Tongue (tissue), 2 donors: ENCODE data around the gene SPTBN4. TPM values are rescaled to one million over a fixed set of nuclear protein-coding genes. Genes with fewer than 3 reads are reported as not detected.
"Not testable (repeated sequence)": the region's sequence is repeated elsewhere in the genome, so short reads cannot be mapped to it uniquely, and the experiment has no call there.

Experiments
- DNase-seq: peaks from one replicate; pipeline ENCODE4 v3.0.0-alpha.2; 2015
- total RNA-seq: library from RNA; depleted of rRNA; stranded (reverse); fragments of >200 nt; gene quantifications from one replicate; pipeline ENCODE4 v1.2.3, GENCODE V29; 2014

SPTBN4 gene
- total RNA-seq, 1 donor from 2014 or later, result 0.92 TPM

DNA sequence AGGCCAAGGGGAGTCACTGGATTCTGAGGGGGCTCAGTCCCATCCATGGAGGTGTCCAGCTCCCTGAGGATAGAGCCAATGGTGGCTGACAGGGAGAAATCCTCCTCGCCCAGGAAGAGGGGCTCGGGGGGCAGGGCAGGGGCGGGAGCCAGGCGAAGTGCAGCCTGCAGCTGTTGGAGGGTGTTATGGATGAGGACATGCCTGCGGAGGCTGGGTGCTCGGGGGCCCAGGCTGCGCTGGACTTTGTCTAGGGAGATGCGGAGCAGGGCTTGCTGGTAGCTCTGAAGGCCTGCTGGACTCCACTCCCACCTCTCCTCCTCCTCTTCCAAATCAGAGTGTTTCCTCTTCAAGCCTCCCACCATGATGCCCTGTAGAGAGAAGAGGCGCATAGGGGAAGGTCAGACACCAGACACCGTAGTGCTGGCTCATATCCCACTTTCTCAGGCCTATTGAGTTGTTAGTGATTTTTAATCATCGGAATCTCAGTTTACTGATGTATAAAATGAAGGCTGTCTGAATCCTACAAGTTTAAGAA is 25.0 kb upstream of the SPTBN4 start:
- DNase-seq, result no peak

DNA sequence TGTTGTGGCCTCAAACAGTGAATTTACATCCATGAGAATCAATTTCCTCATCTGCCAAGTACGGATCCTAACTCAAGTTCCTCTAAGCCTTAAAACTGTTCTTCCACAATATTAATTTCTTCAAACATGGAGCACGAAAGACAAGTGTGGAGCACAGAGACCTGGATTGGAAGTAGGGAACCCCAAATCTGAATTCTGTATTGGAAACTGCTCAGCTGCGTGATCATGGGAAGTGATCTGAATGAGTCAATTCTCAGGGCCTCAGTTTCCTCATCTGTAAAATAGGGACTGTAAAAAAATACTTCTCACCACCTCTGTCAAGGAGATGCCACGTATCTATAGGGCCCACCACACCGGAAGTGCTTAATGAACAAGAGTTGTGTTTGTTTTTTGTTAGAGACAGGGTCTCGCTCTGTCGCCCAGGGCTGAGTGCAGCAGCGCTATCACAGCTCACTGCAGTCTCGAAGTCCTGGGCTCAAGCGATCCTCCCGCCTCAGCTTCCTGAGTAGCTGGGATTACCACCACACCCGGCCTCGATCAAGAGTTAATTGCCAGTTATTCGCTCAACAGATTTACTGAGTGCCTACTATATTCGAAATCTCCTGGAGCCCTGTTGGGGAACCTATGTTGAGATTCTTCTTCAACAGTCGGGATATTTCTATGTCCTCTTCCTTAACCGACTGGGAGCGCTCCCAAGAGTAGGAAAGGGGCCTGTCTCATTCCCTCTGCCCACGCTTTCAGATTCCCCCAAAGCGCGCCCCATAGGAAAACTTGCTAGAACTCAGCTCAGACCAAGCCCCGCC is 24.3 kb upstream of the SPTBN4 start:
- DNase-seq, result no peak

DNA sequence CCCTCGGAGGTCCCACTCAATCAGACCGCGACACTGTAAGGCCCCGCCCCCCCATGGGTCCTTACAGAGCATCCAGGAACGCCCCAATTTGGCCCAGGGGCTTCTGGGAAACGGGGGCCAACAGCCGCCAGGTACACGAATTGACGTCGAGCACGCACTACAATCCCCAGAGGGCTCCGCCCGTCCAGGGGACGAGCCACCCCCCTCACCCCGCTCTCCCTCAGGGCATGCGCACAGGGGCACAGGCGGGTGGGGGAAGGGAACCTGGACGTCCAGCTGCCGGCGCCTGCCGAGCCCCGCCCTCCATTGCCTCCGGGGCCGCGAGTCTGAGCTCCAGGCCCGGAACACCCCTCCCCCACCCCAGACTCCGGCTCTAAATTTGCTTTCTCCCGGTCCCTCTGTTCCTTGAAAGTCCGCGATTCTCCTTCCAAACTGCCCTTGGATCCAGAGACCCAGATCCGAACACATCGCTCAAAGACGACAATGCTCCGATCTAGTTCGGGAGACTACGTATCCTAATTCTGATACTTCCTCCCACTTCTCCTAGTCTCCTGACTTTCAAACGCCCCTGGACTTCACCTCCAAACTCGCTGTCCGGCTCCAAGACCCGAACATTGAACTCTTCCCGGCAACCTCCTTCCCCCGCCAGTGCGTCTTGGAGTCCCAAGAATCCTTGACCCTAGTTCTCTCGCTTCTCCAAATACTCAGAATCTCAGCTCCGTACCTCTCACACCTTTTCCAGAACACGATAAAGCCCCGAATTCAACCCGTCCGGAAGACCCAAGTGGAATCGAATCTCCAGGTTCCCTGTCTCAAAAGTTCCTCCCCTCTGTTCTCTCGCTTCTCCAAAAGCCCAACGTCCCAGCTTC is 23.4 kb upstream of the SPTBN4 start:
- peak; percentile 100 for DNase-seq

DNA sequence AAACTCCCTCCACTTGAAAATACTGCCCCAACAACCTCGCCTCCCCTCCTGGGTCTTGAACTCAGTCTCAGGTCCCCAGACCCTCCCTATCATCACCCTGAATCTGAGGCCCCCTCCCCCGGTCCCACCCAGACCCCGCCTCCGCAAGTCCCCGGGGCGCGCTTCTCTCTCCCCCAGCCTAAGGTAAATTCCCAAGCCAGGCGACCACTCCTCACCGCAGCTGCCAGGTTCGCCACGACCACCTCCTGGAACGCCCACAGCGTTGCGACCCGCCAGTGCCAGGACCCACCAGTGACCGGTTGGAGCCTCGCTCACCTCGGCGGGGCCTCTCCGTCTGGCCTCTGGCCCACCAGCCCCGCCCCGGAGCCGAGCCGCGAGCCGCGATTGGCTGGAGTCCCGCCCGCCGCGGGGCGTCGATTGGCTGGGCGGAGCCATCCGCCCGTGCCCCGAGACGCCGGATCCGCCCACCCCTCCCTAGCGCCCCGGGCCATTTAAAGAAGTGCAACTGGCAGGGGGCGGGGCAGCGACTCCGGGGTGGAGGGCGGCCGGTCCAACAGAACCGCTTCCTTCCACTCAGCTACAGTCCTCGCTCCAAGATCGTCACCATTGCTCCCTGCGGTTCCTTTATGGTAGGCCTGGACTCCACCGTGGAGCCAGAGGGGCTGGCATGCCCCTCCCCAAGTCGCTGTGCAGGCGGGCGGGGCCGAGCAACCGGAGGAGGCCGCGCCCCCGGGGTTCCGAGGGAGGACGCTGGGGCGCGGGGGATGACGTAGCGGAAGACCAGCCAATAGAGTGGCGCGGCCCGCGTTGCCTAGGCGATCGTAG is 22.6 kb upstream of the SPTBN4 start, which contains the start of gene SERTAD3:
Gene SERTAD3, minus strand, starts transcription at position 336 of the 825 bp plus-strand sequence. CDS start 2,255 bp downstream, outside the sequence.
- DNase-seq, result peak; percentile 99

DNA sequence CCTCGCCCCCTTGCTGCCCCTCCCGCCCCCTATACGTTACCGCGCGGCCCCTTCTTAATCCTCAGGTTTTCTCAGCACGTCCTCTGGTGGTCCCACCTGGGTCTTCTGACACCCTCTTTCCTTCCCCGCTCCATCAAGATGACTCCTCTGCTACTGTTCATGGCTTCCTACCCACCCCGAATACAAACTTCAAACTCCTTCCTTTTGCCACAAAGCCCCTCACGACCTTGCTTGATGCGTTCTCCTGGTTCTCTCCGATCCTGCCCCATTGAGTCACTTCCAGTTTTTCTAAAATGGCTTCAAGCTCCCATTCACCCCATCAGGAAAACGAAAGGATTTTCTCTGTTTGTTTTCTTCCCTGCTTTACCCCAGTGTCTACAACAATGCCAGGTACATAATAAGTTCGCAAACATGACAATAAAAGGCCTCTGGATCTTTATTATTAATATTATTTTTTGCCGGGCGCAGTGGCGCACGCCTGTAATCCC is 21.9 kb upstream of the SPTBN4 start:
- DNase-seq, result no peak

DNA sequence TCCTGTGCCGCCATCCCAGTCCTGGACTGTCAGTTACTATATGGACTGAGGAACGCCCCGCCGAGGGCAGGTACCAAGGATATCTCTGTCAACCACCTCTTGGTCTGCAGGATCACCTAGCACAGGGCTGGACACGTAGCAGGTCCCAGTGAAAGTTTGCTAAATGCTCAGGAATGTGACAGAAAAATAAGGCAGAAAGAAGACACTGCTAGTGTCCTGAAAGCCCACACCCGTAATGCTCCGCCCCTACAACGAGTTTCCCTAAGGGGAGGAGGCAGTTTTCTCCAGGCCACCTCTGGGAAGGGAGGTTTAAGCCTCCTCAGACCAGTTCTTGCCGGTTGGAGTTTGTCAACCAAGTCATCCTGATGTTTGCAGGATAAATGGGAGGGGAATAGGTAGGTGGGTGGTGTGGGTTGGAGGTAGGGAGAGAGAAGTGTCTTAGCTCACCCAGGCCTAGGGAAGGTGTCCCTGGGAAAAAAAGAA is 21.0 kb upstream of the SPTBN4 start:
- peak; percentile 57 for DNase-seq

DNA sequence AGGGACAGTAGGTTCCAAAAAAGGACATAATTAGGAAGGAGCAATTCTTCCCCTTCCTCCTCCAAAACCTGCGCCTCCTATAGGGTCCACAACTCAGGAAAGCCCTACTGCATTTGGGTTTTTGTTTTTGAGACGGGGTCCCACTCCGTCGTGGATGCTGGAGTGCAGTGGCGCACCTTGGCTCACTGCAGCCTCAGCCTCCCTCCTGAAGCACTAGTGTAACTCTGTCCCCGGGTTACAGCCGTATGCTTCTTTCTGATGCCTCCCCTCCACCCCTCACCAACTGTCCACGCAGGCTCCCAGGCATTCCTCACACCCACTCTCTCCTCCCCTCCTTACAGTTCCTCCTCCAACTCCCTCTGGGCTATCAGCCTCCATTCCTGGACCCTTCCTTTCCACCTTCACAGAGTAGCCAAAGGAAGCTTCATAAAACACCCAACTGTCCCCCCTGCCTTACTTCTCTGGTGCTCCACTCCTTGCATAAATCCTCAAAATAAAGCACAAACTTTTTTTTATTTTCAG is 20.5 kb upstream of the SPTBN4 start:
- DNase-seq, result no peak

DNA sequence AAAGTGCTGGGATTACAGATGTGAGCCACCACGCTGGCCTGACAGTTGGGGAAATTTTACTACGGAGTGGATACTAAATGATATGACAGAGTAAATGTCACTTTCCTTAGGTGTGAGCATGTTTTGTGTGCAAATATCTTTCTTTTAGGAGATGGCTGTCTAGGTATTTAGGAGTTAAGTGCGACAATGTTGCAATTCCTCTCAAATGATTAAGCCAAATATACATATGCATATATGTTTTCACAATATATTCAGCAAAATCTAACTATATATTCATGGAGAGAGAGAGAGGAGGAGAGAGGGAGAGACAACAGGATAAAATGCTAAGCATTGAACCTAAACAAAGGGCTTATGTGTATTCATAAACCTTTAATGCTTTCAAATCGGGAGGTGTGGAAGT is 17.3 kb upstream of the SPTBN4 start:
- DNase-seq, result no peak

DNA sequence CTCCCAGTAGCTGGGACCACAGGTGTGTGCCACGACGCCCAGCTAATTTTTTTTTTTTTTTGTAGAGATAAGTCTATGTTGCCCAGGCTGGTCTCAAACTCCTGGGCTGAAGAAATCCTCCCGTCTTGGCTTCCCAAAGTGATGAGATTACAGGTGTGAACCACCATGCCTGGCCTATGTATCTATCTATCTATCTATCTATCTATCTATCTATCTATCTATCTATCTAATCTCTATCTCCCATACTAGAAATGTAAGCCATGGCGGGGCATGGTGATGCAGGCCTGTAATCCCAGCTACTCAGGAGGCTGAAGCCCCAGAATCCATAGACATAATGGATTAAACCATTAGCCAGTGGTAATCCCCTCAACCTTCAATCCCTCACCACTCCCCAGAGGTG is 16.1 kb upstream of the SPTBN4 start:
- DNase-seq, result no peak

DNA sequence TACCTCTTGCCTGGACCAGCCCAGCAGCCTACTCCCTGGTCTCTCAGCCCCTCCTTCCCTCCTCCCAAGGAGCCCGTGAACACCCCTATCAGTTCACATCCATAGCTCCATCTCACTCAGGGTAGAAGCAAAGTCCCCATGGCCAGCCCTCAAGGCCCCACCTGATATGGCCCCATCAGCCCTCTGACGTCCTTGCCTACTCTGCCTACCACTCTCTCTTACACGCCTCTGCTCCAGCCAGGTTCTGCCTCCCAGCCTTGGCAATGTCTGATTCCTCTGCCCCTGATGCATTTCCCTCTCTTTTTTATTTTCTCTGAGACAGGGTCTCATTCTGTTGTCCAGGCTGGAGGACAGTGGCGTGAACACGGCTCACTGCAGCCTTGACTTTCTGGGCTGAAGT is 14.8 kb upstream of the SPTBN4 start:
- DNase-seq, result no peak

DNA sequence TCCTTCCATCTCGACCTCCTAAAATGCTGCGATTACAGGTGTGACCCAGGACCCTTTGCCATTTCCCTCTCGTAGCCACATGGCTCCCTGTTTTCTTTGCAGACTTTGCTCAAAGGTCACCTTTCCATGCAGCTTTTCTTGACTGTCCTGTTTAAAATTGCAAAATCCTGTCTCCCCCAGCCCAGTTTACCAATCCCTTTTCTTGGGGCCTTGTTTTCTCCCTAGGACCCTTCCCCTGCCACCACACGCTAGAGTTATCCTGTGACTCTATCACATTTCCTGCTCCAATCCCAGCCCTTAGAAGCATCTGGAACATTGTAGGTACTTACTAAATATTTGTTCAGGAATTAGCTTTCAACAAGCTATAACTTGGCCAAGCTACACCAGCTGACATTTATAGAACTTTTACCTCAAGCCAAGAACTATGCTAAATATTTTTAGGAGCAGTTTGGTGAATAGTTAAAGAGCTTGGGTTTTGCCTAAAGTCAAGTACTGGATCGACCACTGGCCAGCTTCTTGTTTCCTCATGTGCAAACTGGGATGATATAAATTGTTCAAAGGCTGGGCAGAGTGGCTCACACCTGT is 13.6 kb upstream of the SPTBN4 start:
- DNase-seq, result peak; percentile 43

DNA sequence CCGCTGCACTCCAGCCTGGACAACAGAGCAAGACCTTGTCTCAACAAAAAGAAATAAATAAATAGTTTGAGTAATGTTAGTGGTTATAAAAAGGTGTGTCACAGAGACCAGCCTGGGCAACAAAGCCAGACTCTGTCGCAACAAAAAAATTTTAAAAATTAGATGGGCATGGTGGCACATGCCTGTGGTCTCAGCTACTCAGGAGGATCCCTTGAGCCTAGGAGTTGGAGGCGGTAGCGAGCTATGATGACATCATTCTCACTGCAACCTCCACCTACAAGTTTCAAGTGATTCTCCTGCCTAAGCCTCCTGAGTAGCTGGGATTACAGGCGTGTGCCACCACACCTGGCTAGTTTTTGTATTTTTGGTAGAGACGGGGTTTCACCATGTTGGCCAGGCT is 12.9 kb upstream of the SPTBN4 start:
- not testable (repeated sequence) for DNase-seq

DNA sequence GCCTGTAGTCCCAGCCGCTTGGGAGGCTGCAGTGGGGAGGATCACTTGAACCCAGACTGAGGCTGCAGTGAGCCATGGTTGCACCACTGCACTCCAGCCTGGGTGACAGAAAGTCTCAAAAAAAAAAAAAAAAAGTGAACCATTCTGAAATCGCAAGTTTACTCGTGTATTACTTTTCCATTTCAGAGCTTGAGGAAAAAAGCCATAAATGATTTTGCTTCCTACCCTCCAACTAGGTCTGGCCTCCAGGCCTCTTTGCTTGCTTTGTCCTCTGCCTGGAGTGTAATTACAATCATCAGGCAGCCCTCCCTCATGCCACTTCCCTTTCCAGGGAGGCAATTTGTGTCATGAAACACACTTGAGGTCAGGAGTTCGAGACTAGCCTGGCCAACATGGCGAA is 9.8 kb upstream of the SPTBN4 start:
- DNase-seq, result no peak

DNA sequence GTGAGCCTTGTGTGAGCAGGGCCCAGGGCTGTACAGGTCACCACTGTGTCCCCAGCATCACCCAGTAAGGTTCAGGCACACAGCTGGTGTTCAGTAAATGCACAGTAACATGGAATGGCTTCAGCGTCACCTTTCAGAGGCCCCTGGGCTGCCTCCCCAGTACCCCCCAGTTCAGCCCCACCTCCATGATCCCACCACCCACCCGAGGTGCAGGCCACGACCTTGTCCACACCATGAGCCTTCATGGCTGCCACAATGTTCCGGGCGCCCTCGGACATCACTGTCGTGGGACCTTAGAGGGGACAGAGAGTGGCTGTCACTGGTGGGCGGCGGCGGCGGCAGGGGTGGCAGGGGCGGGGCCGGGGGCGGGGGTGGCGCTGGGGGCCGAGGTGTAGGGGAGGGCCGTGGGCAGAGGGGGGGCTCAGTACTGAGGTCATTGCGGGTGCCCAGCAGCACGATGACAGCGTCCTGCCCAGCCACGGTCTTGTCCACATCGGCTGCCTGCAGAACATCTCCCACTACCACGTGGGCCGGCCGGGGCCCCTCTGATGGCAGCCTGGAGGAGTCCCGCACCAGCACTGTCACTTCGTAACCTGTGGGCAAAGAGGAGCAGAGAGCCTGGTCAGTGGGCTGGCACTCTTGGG is 8.7 kb upstream of the SPTBN4 start:
- DNase-seq, result no peak

DNA sequence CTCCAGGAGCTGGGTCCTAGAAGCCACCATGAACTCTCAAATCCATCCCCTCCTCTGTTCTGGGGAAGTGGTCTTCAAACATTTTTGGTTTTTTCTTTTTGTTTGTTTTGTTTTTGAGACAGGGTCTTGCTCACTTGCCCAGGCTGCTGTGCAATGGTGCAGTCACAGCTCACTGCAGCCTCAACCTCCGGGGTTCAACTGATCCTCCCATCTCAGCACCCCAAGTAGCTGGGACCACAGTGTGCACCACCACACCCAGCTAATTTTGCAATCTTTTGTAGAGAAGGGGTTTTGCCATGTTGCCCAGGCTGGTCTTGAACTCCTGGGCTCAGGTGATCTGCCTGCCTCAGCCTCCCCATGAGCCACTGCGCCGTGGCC is 8.2 kb upstream of the SPTBN4 start:
- no peak for DNase-seq

DNA sequence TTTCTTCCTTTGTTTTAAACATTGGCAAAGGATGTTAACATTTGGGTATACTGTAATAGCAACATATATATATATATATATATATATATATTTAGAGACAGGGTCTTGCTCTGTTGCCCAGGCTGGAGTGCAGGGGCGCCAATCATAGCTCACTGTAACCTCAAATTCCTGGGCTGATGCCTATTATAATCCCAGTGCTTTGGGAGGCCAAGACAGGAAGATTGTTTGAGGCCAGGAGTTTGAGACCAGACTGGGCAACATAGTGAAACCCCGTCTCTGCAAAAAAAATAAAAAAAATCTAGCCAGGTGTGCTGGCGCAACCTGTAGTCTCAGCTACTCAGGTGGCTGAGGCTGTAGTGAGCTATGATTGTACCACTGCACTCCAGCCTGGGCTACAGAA is 6.6 kb upstream of the SPTBN4 start:
- no peak for DNase-seq

DNA sequence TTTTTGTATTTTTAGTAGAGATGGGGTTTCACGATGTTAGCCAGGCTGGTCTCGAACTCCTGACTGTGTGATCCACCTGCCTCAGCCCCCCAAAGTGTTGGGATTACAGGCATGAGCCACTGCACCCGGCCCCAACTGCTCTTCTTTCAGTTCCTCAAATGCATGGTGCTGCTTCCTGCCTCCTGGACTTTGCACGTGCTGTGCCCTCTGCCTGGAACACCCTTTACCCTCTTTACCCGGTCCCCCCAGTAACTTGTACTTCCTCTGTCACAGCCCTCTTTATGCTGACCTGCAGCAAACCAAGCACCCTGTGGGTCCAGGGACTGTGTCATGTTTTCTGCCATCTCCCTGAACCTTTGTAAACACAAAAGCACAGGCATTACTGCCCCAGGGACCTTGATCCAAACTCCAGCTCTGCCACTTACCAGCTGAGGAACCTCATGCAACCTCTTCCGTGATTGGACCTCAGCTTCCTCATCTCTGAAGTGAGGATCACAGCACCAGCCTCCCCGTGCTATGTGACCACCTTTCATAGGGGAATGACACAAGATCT is 5.1 kb upstream of the SPTBN4 start:
- DNase-seq, result no peak

DNA sequence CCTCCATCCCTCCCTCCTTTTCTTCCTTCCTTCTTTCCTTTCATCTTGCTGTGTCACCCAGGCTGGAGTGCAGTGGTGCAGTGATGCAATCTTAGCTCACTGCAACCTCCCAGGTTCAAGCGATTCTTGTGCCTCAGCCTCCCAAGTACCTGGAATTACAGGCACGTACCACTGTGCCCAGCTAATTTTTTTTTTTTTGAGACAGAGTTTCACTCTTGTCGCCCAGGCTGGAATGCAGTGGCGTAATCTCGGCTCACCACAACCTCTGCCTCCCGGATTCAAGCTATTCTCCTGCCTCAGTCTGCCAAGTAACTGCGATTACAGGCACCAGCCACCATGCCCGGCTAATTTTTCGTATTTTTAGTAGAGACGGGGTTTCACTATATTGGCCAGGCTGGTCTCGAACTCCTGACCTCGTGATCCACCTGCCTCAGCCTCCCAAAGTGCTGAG is 3.2 kb upstream of the SPTBN4 start:
- not testable (repeated sequence) for DNase-seq

DNA sequence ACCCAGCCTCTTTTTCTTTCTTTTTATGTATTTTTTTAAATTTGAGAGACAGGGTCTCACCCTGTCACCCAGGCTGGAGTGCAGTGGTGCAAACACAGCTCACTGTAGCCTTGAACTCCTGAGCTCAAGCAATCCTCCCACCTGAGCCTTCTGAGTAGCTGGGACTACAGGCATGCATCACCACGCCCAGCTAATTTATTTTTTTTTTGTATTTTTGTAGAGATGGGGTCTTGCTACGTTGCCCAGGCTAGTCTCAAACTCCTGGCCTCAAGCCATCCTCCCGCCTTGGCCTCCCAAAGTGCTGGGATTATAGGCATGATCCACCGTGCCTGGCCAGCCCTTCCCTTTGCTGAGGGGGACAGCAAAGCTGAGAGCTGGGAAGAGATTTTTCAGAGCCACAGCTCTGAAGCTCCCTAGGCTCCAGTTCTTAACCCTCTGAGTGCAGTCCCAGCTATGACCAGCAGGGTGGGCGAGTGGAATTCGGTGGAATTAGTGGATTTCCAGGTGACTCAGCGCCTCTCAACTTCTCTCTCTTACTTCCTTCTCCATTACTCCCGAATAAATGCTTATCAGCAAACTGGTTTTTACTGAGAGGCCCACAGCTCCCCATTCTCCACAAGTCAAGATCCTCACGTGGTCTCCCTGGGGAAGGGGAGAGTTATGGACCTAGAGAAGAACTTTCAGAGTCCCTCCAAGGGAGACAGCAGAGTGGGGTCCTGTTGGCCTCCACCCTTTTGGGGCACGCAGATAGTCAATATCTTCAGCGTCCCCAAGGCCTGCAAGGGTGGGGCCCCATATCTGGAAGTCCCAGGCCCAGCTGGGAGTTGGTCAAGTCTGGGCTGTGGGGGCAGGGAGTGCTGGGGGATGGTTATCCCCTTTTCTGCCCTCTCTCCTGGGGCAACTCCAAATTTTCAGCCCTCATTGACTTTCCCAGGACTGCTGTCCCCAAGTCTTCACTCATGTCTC is 2.5 kb upstream of the SPTBN4 start:
- DNase-seq, result peak; percentile 86
